COLO668 (cell line): ENCODE data around the gene PUSL1.

ENCODE experiments used
- DNase-seq: peaks from one replicate; lab custom pipeline; 2025; ENCODE audit not compliant: unreplicated experiment; lab: John Stamatoyannopoulos, UW

The PUSL1 gene, protein sequence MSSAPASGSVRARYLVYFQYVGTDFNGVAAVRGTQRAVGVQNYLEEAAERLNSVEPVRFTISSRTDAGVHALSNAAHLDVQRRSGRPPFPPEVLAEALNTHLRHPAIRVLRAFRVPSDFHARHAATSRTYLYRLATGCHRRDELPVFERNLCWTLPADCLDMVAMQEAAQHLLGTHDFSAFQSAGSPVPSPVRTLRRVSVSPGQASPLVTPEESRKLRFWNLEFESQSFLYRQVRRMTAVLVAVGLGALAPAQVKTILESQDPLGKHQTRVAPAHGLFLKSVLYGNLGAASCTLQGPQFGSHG

DNA sequence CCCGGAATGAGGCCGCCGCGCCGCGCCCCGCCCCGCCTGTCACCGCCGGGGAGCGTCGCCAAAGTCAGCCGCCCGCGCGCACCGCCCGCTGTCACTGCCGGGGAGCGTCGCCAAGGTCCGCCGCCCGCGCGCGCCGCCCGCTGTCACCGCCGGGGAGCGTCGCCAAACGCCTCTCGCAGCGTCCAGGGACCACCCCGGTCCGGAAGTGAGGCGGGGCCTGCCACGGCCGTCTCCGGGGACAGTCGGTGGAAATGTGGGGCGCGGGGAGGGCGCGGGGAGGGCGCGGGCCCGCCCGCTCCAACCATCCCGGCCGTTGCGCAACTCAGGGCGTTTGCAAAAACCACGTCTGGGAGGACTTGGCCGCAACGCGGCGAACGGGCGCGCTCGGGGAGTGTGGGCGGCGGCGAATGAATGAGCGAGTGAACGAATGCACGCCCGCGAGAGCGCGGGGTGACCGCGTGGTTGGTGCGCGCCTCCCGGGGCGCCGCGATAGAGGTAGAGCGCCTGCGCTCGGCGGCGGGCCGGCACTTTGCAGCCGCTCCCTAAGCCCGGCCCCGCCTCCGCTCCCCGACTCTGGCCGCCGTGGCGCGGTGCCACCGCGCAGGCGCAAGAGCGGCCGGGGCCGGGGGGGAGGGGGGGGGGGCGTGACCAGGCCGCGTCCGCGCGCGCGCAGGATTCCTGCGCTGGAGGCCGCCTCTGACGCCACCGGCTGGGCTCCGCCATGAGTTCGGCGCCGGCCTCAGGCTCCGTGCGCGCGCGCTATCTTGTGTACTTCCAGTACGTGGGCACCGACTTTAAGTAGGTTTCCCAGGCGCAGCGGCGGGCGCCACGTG lies at the start of gene PUSL1, which contains the start of gene ACAP3:
Gene PUSL1 (plus strand): TSS at position 675 of the 833 bp plus-strand sequence. CDS start 47 bp downstream, at position 722.
Gene ACAP3 (minus strand): TSS at position 8 of the 833 bp plus-strand sequence. CDS start 115 bp downstream, outside the sequence.
- peak; percentile 100 for DNase-seq

DNA sequence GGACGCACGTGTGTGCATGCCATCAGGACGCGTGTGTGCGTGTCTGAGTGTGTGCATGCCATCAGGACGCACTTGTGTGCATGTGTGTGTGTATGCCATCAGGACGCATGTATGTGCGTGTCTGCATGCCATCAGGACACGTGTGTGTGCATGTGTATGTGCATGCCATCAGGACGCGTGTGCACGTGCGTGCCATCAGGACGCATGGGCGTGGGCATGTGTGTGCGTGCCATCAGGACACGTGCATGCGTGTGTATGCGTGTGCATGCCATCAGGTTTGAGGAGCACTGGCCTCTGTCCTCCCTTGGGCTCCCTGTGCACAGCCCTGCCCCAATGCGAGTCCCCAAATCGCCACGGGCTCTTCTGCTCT lies 49.3 kb upstream of the PUSL1 start:
- DNase-seq: no peak

DNA sequence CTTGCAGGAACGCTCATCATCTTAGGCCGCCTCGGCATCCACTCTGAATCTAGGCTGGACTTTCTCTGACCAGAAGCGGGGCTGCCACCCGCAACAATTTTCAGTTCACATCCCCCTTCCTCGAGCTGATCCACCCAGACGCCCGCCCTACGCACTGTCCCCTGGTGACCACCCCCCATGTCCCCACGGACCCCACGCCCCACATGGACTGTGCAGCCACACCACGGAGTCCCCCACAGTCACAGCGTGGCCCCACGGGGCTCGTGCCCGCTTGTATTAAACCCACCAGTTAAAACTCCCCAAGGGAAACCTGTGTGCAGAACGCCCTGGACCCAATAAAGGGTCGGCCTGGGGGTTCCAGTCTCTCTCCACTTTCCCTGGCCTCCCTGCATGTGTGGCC lies 48.9 kb upstream of the PUSL1 start:
- no peak for DNase-seq

DNA sequence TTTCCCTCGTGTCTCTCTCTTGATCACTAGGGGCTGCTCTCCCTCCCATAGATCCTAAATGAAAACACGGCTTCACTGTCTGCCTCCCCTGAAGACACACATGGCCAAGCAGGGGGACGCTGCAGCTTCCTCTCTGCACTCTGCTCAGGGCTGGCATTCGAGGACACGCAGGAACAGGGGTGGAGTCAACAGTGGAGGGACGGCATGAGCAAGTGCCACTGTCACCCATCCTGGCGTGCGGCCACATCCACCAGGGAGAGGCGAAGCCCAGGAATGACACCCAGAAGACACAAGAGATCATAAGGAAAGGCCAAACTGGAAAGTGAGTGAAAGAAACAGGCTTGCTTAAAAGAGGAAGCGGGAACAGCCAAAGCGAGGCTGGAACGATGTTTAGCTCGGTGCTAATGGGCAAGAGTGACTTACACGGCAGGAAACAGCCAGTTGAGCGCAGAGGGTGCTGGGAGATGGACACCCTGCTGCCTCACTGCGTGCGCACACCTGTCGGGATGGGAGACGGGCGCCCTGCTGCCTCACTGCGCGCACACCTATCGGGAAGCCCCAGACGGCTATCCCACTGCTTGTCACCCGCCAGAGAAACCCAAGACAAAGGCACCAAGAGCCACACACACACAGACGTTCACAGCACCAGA lies 48.3 kb upstream of the PUSL1 start:
- no peak for DNase-seq

DNA sequence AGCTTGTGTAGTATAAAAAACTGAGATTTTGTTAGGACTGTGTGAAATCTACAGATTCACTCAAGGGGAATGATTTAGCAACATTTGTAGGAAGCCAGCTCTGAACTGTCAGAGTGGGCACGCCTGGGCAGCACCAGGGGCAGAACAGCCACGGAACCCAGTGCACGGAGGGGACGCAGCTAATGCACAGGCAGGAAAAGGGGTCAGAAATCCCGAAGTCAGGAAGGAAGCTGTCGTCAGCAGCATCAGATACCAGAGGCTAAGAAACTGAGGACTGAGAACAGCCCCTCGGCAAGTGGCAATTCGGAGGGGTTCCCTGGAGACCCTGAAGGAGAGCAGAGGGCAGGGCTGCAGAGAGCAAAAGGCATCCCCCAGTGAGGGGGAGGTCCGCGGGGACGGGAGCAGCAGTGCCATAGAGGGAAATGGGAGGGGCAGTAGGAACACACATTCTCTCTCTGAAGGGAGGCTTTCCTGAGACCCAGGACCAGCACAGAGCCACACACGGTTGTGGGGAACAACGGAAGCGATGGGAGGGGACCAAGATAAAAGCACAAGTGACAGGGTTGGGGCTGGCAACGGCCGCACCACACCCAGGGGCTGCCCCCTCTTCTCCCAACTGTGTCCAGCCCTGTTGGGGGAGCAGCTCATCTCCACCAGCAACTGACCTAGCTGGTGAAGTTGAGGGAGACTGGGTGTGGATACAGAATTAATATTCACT lies 47.4 kb upstream of the PUSL1 start:
- DNase-seq: no peak

DNA sequence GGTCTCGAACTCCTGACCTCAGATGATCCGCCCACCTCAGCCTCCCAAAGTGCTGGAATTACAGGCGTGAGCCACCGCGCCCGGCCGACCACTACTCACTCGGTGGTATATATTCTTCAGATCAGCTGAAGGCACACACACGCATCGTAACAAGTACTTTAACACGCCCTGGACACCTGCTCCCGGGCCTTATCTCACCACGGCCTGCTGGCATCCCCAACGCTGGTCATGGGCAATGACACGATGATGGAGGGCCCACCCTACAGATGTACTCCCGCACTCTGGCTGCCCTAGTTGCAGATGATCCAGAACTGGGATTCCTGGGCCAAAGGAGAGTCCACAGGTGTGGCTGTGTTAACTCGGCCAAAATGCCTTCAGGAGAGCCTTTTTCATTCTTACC lies 46.3 kb upstream of the PUSL1 start:
- DNase-seq: no peak

DNA sequence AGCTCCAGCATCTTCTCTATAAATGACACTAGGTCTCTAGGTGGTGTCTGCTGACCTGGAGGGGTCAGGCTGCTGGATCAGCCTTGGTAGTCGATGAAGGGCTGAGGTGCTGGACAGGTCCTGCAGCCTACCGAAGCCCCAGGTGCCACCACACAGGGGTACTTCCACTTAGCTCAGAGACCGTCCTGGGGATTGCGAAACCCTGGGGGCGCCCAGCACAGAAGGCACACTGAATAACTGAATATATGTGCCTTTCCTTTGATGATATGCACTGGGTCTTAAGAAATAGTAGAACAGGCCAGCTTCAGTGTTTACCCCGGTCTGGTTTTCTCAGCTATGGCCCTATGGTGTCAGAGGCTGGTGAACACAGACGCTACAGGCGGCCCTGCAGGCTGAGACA lies 45.6 kb upstream of the PUSL1 start:
- no peak for DNase-seq

DNA sequence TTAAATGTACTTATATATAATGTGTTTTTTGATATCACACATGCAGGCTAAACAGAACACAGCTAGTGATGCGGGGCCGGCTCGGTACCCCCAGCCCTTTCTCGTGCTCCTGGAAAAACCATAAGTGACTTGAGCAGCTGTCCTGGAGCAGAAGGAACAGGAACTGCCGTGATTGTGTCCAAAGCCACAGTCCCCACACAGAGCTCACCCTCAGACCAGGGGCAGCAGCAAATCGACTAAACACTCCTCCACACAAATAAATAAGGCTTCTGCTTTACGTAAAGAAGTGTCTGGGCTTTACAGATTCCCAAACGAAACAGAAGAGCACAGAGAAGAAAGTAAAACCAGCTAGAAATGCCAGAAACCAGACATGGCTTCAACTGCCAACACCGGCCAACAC lies 44.4 kb upstream of the PUSL1 start:
- DNase-seq: no peak

DNA sequence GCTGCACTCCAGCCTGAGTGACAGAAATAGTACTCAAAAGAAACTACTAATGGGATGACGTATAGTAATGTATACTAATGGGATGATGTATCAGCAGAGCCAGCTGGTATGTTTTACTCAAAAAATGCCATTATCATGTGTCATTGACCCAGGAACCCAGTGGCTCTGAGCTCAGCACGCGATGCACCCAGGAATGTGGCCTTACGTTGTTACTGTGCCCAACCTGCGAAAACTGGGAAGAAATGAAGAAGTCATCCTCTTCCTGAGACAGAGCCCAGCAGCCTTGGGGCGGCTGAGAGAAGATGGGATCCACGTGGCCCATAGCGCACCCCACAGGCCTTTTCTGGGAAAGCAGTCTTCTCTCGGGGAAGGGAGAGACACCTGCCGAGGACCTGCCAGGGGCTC lies 43.5 kb upstream of the PUSL1 start:
- no peak for DNase-seq

DNA sequence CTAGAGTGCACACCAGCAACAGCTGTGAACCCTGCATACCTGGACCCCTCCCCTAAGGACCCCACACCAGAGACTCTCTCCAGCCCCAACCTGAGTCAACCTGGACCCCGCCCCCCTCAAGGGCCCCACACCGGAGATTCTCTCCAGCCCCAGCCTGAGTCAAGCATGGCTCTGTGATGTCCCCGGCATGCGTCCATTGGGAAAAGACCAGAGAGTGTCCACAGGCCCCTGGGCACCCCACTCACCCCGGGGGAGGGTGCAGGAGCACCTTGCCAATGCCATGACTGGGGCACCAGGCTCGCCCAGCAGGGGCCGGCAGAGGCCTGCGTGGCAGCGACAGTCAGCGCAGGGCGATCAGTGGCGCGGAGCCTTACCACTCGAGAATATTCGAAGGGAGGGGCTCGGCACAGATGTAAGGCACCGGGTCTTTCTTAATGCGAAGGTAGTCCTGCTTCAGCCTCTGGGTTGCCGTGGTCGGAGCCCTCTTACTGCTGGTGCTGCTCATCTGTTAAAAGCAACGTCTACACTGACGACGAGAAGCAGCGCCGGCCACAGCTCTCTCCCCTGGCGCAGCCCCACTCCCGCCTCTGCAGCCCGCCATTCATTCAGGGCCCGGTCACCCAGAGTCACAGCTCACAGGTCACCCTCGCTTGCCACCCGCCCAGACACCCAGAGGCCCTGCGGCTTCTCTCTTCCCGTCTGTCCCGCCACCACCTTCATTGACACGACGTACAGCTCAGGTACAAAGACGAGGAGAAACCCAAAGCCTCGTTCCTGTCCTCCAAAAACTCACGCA lies 40.7 kb upstream of the PUSL1 start:
- no peak for DNase-seq

DNA sequence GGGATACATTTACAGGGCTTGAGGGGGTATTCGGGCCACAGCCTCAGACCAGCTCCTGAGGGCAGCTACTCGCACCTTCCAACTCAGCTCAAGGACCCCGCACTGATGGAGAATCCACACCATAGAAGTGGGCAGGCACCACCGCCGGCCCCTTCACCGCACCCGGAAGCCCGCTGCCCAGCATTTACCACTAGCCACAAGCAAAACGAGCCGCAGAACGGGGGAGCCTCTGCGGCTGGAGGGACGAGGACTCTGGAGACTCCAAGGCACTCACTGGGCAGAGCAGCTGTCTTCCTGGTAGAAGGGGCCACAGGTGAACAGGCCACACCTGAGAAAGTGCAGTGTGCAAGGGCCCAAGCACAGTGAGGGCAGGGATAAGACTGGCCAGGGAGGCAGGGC lies 40.1 kb upstream of the PUSL1 start:
- DNase-seq: no peak

DNA sequence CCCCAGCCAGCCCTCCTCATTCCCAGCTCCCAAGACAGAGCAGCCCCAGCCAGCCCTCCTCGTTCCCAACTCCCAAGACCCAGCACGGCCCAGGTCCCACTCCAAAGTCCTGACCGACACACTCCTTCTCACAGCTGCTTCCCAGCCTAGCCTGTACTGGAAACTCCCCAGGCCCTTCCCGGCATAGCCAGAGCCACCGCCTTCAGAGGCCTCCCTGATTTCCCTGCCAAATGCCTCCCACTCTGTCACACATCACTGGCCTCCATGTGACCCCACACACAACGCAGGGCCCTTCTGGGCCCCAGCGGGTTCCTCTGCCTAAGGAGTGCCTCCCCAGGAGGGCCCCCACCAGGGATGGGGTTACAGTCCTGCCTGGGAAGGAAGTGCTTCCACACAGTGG lies 37.6 kb upstream of the PUSL1 start:
- DNase-seq: no peak

DNA sequence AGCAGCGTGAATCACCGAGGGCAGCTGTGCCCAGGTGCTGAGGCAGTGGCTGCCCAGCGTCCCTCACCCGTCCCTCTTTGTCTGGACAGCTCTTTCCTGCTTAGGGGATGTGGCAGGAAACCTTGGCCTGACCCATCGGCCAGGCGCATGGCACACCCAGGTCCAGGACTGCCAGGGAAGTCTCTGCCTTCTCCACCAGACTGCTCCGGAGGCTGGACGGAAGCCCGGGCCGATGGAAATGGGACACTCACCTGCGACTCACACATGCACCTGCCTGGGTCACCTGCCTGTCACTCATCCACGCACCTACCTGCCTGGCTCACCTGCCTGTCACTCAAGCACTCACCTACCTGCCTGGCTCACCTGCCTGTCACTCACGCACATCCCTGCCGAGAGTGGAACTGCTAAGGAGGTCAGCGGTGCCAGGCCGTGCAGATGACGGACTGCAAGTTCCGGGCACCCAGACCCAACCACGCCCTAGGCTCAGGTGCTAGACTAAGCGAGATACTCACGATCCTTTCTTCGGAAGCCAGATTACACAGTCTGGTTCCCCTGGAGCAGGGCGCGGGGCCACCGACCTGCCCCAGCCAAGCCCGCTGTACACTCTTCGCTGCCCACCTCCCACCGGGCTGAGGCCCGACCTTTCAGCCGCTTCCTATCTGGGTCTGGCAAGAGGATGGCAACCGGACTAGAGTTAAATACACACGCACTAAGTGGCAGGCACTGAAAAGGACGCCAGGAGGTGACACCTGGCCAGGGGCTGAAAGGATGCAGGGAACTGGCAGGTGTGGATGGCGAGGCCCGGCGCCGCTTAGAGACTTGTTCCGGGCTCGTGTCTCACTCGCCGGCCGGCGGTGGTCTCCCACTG lies 35.8 kb upstream of the PUSL1 start:
- peak; percentile 88 for DNase-seq

DNA sequence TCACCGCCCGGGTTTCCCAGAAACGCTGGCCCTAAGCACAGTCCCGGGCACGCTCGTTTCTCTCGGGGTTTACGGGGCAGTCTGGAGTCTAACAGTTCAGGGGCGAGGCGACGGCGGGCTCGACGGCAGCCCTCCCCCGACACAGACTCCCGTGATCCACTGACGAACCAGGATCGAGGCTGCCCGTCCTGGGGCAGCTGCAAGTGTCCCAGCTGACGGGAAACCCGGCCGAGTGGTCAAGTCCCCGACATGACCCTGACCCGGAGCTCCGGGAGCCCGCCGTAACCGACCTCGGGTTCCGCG lies 35.2 kb upstream of the PUSL1 start:
- DNase-seq: no peak

DNA sequence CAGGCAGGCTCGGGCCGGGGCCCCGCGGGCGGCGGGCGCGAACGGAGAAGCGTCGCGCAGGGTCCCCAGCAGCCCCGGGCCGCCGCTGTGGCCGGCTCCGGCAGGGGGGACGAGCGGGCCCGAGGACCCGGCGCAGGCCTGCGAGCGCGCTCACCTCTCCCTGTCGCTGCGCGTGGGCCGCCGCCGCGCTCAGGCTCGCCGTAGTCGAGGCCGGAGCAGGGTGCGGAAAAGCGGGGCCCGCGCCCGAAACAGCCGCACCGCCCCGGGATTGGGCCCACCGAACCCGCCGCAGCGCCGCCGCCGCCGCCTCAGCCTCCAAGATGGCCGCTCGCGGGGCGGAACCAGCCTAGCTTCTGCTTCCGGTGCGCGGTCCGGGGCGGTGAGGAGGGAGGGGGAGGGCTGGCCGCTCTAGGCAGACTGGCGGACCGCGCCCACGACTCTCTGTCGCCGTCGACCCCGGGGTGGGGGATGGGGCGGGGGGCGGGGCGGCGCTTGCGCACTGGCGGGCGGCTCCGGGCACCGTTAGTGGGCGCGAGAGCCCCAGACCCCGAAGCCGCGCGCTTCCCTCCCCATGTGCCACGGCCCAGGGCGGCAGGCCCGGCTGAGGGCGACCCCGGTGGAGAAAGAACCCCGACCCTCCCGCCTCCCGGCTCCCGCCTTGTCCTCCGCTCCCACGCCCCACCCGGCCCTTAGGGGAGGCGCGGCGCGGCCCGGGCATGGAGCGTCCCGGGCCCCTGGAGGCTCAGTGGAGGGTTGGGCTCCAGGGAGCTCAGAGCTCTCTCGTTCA lies 34.7 kb upstream of the PUSL1 start, which contains the start of gene UBE2J2:
Gene UBE2J2 (minus strand): TSS at position 343 of the 787 bp plus-strand sequence. CDS start 5,862 bp downstream, outside the sequence.
- DNase-seq: peak; percentile 98

DNA sequence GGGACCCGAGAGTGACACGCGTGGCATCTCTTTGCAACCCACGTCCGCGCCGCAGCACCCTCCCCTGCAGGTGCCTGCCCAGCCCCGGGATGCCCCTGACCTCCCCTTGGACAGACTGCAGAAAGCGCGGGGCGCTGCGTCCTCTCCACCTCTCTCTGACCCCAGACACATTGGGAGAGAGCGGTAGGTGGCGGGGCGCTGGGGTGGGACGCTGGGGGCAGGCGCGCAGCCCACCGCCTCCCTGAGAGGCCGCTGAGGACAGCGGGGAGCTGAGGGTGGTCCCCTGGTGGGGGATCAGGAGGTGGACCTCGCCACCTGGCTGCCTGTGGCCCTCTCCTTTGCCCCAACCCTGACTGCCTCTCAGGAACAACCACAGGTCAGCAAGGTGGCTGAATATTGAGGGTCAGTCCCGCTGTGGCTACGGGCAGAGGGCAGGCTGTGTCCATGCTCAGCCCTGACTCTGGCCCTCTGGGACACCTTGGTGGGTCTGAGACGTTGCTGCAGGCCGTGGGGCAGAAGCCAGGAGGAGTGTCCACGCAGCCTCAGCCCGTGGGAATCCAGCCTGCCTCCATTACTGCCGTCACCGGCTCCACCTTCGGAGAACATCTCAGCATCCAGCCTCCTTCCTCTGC lies 34.0 kb upstream of the PUSL1 start:
- DNase-seq: no peak

DNA sequence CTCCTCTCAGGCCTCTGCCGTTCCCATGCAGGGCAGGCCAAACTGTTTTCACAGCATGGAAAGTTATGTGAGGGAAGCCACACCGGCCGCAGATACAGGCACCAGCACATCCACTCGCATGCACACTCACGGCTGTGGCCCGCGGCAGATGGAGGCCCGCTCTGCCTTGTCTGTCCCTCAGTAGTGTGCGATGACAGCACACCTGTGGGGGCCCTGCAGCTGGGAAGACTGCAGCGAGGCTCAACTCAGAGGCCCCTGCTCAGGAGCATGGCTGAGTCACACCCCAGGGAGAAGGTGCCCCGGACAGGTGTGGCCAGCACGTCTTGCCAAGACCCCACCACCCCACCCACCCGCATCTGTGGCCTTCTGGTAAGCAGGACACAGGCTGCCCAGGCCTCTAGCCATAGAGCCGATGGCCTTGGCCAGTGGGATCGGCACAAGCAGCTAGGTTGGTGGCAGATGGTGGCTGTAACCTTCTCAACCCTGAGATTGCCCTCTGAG lies 33.4 kb upstream of the PUSL1 start:
- DNase-seq: no peak

DNA sequence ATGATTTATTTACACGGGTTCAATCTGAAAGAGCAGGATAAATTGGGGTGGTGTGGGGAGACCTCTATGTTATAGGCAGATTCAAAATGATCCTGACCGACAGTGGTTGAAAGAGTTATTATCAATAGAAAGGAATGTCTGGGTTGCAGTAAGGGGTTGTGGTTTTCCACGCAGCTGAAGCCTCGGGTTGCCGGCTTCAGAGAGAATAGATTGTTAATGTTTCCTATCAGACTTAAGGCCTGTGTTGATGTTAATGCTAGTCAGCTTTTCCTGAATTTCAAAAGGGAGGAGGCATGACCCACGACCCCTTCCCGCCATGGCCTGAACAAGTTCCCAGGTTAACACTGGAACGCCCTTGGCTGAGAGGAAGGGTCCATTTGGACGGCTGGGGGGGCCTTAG lies 32.6 kb upstream of the PUSL1 start:
- DNase-seq: no peak
